ENCODE data around the gene HCRT. TPM values are rescaled to one million over a fixed set of nuclear protein-coding genes. Genes with fewer than 3 reads are reported as not detected.

HCRT gene
- total RNA-seq, 4 donors from 2014 or later = not detected

DNA sequence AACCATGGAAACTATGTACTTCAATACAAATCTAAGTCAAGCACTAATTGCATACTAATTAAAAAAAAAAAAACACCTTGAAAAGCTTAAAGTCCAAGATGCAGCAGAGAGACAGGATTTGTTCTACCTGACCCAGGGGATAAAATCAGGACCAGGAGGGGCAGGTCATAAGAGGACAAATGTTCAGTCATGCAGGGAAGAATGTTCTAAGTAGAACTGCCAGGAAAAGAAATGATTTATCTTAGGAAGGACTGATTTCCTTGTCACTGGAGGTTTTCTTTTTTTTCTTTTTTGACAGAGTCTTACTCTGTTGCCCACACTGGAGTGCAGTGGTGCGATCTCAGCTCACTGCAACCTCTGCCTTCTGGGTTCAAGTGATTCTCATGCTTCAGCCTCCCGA lies 18.1 kb upstream of the HCRT start:
- DNase-seq (ENCODE audit: low spot score) = no peak
- no peak for ATAC-seq (ENCODE audit: low FRiP score)
- TF ChIP-seq CTCF (IDR thresholded peaks at IDR 0.05) = no peak

DNA sequence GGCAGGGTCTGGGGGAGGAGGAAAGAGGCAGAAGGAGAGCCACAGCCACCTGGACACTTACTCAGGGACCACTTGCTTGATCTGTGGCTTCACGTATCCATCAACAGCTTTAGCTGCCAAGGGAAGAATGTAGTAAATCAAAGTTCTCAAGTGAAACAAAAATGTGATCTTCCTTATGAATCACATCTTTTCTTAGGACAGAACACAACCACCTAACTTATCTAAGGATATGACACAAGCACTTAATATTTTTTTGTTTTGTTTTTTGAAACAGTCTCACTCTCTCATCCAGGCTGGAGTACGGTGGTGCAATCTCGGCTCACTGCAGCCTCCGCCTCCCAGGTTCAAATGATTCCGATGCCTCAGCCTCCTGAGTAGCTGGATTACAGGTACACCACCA lies 17.4 kb upstream of the HCRT start:
- ATAC-seq (ENCODE audit: low FRiP score) = no peak
- DNase-seq (ENCODE audit: low spot score) = no peak
- no peak for TF ChIP-seq CTCF (IDR thresholded peaks at IDR 0.05)

DNA sequence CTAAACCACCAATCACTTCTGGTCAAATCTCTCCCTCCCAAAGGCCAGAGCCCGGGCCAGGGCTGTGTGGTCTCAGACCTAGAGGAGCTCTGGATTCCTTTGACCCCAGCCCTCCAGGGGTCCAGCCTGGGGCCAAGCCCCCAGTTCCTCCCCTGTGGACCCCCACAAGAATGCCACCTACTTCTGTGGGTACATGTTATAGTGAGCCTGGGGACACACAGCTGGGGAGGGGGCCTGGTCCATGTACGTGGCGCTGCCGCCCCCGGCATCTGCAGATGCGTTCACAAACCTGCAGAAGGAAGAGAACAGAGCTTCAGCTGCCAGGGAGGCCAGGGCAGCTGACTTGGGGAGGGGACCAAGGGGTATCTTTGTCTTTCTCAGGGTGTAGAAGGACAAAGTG lies 16.9 kb upstream of the HCRT start:
- DNase-seq (ENCODE audit: low spot score) = no peak
- no peak for ATAC-seq (ENCODE audit: low FRiP score)
- no peak for TF ChIP-seq CTCF (IDR thresholded peaks at IDR 0.05)

- DNase-seq (ENCODE audit: low spot score) = no peak
- no peak for ATAC-seq (ENCODE audit: low FRiP score)
- no peak for TF ChIP-seq CTCF (IDR thresholded peaks at IDR 0.05)
Observed at GRCh38 chr17:42201458-42201772, 16.2 kb upstream of the HCRT start.

DNA sequence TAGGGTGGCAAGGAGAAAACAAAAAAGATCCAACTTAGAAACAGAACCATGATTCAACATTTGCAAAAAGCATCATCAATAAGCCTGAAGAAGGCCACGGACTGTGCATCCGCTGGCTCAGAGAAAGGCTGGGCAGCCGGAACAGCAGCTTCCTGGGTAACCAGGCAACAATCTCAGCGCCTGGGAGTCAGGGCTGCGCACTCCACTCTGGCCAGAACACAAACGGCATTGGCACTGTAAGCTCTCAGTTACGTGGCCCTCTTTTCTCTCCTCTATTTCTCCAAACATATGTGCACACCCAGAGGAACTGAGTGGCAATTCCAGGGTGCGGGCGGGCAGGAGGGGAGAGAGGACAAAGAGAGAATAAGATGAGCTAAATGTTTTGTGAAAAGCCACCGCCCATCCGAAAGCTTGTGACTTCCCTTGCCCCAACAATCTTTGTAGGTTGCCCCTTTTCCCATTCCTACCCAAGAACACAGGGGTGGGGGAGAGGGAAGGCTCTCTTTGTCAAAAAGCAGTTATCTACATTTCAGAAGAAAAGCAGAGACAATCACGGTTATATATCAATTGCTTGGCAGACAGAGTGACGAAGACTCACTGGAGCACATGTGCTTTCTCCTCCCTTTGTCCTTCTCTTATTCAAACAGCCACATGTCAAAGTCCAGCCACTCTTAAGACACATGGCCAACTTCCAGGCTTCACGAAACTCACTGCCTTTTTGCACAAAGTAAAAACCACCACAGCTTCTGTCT lies 15.6 kb upstream of the HCRT start:
- TF ChIP-seq CTCF (IDR thresholded peaks at IDR 0.05) = no peak
- DNase-seq (ENCODE audit: low spot score) (no peak), ATAC-seq (ENCODE audit: low FRiP score) (no peak)

DNA sequence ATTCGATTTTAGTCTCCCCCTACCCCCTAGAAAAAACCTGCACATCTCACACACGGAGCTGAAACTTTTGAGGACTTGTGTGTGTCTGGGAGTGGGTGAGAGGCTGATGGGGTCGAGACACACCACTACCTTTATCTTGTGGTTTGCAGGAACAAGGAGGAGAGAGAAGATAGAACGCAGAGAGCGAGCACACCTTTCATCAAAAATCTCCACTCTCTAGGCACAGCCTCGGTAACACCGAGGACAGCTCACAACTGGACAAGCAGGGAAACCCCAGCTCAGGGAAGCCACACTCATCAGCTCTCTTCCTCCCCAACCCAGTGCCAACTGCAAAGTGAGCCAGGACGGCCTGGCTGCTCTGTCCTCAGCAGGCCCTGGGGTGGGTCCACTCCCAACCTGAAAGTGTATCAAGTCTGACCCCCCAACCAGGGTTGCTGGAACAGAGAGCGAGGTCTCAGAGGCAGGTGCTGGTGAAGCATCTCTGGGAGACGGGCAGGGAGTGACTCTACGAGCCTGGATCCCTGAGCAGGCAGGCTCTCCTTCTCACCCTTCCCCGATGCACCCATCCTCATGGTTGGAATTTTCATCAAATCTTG lies 14.3 kb upstream of the HCRT start:
- no peak for DNase-seq (ENCODE audit: low spot score)
- TF ChIP-seq CTCF (IDR thresholded peaks at IDR 0.05) = no peak
- ATAC-seq (ENCODE audit: low FRiP score) = no peak

- ATAC-seq (ENCODE audit: low FRiP score) (no peak), DNase-seq (ENCODE audit: low spot score) (no peak)
Observed at GRCh38 chr17:42198897-42199296, 13.6 kb upstream of the HCRT start.

More at GRCh38 chr17:42198897-42199296, 13.6 kb upstream of the HCRT start:
- no peak for TF ChIP-seq CTCF (IDR thresholded peaks at IDR 0.05)
